HG02759 (cell line): ENCODE results near the gene CDC20B.
"Not testable (repeated sequence)": the region's sequence is repeated elsewhere in the genome, so short reads cannot be mapped to it uniquely, and the experiment has no call there.

Experiments
- ATAC-seq: cut with Tn5 transposase; IDR thresholded peaks from one replicate; pipeline ENCODE4 v1.9.1; 2021; ENCODE audit warnings: mild to moderate bottlenecking, moderate library complexity; ENCODE audit not compliant: unreplicated experiment

Gene CDC20B

GRCh38 chr5:55160493-55161209 is 12.3 kb downstream of the CDC20B start:
- ATAC-seq, result no peak

GRCh38 chr5:55159763-55160492 is 13.0 kb downstream of the CDC20B start, which contains the start of gene GPX8:
GPX8 (plus strand) TSS chr5:55160171; CDS start chr5:55160193, 22 bp downstream.
- no peak for ATAC-seq

- no peak for ATAC-seq
These were observed 18.1 kb downstream of the CDC20B start for GRCh38 chr5:55154873-55155272.

- ATAC-seq, result no peak
These were observed 20.8 kb downstream of the CDC20B start for GRCh38 chr5:55151923-55152842.

- no peak for ATAC-seq
These were observed 23.6 kb downstream of the CDC20B start for GRCh38 chr5:55149308-55149795.

GRCh38 chr5:55146543-55147151 is 26.3 kb downstream of the CDC20B start:
- peak; percentile 87 for ATAC-seq

- no peak for ATAC-seq
These were observed 26.9 kb downstream of the CDC20B start for GRCh38 chr5:55146080-55146479.

GRCh38 chr5:55143624-55144023 is 29.4 kb downstream of the CDC20B start:
- ATAC-seq, result no peak

- no peak for ATAC-seq
These were observed 30.9 kb downstream of the CDC20B start for GRCh38 chr5:55141945-55142690.

GRCh38 chr5:55140908-55141665 is 31.9 kb downstream of the CDC20B start:
- ATAC-seq, result no peak

GRCh38 chr5:55136521-55136920 is 36.5 kb downstream of the CDC20B start:
- no peak for ATAC-seq

GRCh38 chr5:55134053-55134722 is 38.8 kb downstream of the CDC20B start:
- no peak for ATAC-seq

GRCh38 chr5:55123365-55123764 is 49.6 kb downstream of the CDC20B start:
- ATAC-seq, result no peak

GRCh38 chr5:55114061-55114460 is 58.9 kb downstream of the CDC20B start:
- ATAC-seq, result no peak

GRCh38 chr5:55113327-55113726 is 59.6 kb downstream of the CDC20B start:
- ATAC-seq, result no peak

GRCh38 chr5:55110217-55110616 is 62.8 kb downstream of the CDC20B start:
- ATAC-seq, result no peak

- no peak for ATAC-seq
These were observed 64.3 kb downstream of the CDC20B start for GRCh38 chr5:55108661-55109060.

- ATAC-seq, result not testable (repeated sequence)
These were observed 67.0 kb downstream of the CDC20B start for GRCh38 chr5:55105976-55106375.
